ENCODE measurements around the gene MGLL. TPM values are rescaled to one million over a fixed set of nuclear protein-coding genes. Genes with fewer than 3 reads are reported as not detected.

The MGLL gene
- total RNA-seq, 1 donor from 2014 or later = 11.3 TPM

- peaks cover 31% of the 10 kb centered on the region for H3K4me1 Mint-ChIP-seq
Measured at GRCh38 chr3:127744253-127744815, 78.0 kb downstream of the MGLL start.

GRCh38 chr3:127743351-127744252, 78.7 kb downstream of the MGLL start:
- Mint-ChIP-seq H3K36me3 (ENCODE audit: low read depth) (no peaks in the 10 kb centered on the region), H3K4me1 (peaks cover 27% of the 10 kb centered on the region), H3K27me3 (ENCODE audit: low read depth) (no peaks in the 10 kb centered on the region), H3K9me3 (no peaks in the 10 kb centered on the region), H3K4me3 (no peak overlapping the region), H3K27ac (ENCODE audit: unreplicated experiment) (no peak overlapping the region)
- TF ChIP-seq, protein P1, sequence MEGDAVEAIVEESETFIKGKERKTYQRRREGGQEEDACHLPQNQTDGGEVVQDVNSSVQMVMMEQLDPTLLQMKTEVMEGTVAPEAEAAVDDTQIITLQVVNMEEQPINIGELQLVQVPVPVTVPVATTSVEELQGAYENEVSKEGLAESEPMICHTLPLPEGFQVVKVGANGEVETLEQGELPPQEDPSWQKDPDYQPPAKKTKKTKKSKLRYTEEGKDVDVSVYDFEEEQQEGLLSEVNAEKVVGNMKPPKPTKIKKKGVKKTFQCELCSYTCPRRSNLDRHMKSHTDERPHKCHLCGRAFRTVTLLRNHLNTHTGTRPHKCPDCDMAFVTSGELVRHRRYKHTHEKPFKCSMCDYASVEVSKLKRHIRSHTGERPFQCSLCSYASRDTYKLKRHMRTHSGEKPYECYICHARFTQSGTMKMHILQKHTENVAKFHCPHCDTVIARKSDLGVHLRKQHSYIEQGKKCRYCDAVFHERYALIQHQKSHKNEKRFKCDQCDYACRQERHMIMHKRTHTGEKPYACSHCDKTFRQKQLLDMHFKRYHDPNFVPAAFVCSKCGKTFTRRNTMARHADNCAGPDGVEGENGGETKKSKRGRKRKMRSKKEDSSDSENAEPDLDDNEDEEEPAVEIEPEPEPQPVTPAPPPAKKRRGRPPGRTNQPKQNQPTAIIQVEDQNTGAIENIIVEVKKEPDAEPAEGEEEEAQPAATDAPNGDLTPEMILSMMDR (conservative IDR thresholded peaks at IDR 0.05) = no peak
- no peak for DNase-seq (ENCODE audit: low read depth, low spot score)

More at GRCh38 chr3:127744253-127744815, 78.0 kb downstream of the MGLL start:
- Mint-ChIP-seq H3K4me3 (no peak overlapping the region), H3K27me3 (ENCODE audit: low read depth) (no peaks in the 10 kb centered on the region), H3K27ac (ENCODE audit: unreplicated experiment) (no peak overlapping the region), H3K9me3 (no peaks in the 10 kb centered on the region), H3K36me3 (ENCODE audit: low read depth) (no peaks in the 10 kb centered on the region)
- TF ChIP-seq, protein P1 (conservative IDR thresholded peaks at IDR 0.05) = no peak
- DNase-seq (ENCODE audit: low read depth, low spot score) = no peak

DNA sequence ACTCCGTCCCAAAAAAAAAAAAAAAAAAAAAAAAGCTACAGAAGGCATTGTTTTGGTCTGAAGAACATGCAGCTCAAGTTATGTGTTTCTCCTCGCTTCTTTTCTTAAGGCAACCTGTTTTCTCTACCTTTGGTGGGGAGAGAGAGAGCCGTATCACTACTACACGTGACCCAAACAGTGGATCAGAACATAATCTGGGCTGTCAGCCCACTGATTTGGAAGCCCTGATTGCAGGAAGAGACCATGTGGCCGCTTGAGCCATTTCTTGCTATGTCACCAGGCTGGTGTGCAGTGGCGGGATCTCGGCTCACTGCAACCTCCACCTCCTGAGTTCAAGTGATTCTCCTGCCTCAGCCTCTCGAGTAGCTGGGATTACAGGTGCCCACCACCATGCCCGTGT, 79.7 kb downstream of the MGLL start:
- H3K9me3 Mint-ChIP-seq = no peaks in the 10 kb centered on the region
- TF ChIP-seq, protein P1 (conservative IDR thresholded peaks at IDR 0.05) = no peak
- no peak for DNase-seq (ENCODE audit: low read depth, low spot score)
- H3K4me1 Mint-ChIP-seq = peaks cover 23% of the 10 kb centered on the region
- H3K27me3 Mint-ChIP-seq (ENCODE audit: low read depth) = no peaks in the 10 kb centered on the region
- no peak overlapping the region for H3K27ac Mint-ChIP-seq (ENCODE audit: unreplicated experiment)
- H3K36me3 Mint-ChIP-seq (ENCODE audit: low read depth) = no peaks in the 10 kb centered on the region
- no peak overlapping the region for H3K4me3 Mint-ChIP-seq

GRCh38 chr3:127741690-127742089, 80.6 kb downstream of the MGLL start:
- no peaks in the 10 kb centered on the region for H3K36me3 Mint-ChIP-seq (ENCODE audit: low read depth)
- H3K27ac Mint-ChIP-seq (ENCODE audit: unreplicated experiment) = no peak overlapping the region
- H3K4me1 Mint-ChIP-seq = peaks cover 23% of the 10 kb centered on the region
- H3K27me3 Mint-ChIP-seq (ENCODE audit: low read depth) = no peaks in the 10 kb centered on the region
- no peak overlapping the region for H3K4me3 Mint-ChIP-seq
- TF ChIP-seq, protein P1 (conservative IDR thresholded peaks at IDR 0.05) = no peak
- no peaks in the 10 kb centered on the region for H3K9me3 Mint-ChIP-seq
- DNase-seq (ENCODE audit: low read depth, low spot score) = no peak

DNA sequence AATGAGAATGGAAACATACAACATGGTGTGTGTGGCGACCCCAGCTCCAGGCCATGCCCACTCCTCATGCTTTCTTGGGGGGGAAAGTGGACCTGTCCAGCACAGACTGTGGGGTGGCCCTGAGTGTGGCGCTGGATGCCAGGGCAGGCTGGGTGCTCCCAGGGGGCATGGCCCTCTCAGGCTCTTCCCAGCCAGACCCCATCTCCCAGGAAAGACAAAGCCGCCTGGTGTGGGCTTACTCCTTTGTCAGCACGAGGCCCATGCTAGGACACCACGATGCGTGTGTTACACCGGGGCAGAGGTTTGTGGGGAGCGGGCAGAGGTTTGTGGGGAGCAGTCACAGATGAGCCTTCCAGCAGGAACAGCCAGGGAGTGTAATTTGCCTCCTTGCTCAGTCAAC, 81.1 kb downstream of the MGLL start:
- H3K4me3 Mint-ChIP-seq = no peak overlapping the region
- TF ChIP-seq, protein P1 (conservative IDR thresholded peaks at IDR 0.05) = no peak
- no peaks in the 10 kb centered on the region for H3K9me3 Mint-ChIP-seq
- DNase-seq (ENCODE audit: low read depth, low spot score) = no peak
- no peaks in the 10 kb centered on the region for H3K27me3 Mint-ChIP-seq (ENCODE audit: low read depth)
- H3K27ac Mint-ChIP-seq (ENCODE audit: unreplicated experiment) = no peak overlapping the region
- peaks cover 25% of the 10 kb centered on the region for H3K4me1 Mint-ChIP-seq
- no peaks in the 10 kb centered on the region for H3K36me3 Mint-ChIP-seq (ENCODE audit: low read depth)
